Upper lobe of right lung (tissue), 1 donor: ENCODE data around the gene SLC39A11. TPM values are rescaled to one million over a fixed set of nuclear protein-coding genes. Genes with fewer than 3 reads are reported as not detected.

Experiments used
- ATAC-seq: fragments of 200-7000 bp; cut with Tn5 transposase; one replicate; pipeline ENCODE4 v1.9.1; 2020; ENCODE audit warnings: mild to moderate bottlenecking, moderate library complexity
- DNase-seq: peaks from one replicate; pipeline ENCODE4 v3.0.0-alpha.2; 2020
- H3K27ac ChIP-seq: fragments of 200-600 bp; one replicate; pipeline ENCODE4 v1.8.0; 2022
- H3K27me3 ChIP-seq: fragments of 200-600 bp; one replicate; pipeline ENCODE4 v1.8.0; 2022; ENCODE audit warnings: mild to moderate bottlenecking
- H3K36me3 ChIP-seq: fragments of 200-600 bp; one replicate; pipeline ENCODE4 v1.8.0; 2022
- H3K4me1 ChIP-seq: fragments of 200-600 bp; one replicate; pipeline ENCODE4 v1.8.0; 2022
- H3K4me3 ChIP-seq: fragments of 200-600 bp; one replicate; pipeline ENCODE4 v1.8.0; 2022; ENCODE audit warnings: mild to moderate bottlenecking
- H3K9me3 ChIP-seq: fragments of 200-600 bp; one replicate; pipeline ENCODE4 v1.8.0; 2022
- intact Hi-C: fragments of 100-400 bp; cut with DNase I; formaldehyde crosslinking; loops from one replicate; pipeline ENCODE4 v1.11.0; 2022
- total RNA-seq: library from RNA; stranded (reverse); fragmentation: NEBNext Ultra II Directional; extraction: Animal tissue kit (Norgen Biotek cat#: 25700); gene quantifications from one replicate; pipeline ENCODE4 v1.2.1, GENCODE V29; 2021
- TF ChIP-seq, protein P1 (sequence below): fragments of 200-600 bp; IDR thresholded peaks from one replicate; pipeline ENCODE4 v1.8.0; 2022; ENCODE audit warnings: antibody characterized with exemption
- donor health status: DM: no; HTN: yes; CAD: no; lungs with severe emphysema.

The SLC39A11 gene
- total RNA-seq, 1 donor from 2014 or later: 33.7 TPM

DNA sequence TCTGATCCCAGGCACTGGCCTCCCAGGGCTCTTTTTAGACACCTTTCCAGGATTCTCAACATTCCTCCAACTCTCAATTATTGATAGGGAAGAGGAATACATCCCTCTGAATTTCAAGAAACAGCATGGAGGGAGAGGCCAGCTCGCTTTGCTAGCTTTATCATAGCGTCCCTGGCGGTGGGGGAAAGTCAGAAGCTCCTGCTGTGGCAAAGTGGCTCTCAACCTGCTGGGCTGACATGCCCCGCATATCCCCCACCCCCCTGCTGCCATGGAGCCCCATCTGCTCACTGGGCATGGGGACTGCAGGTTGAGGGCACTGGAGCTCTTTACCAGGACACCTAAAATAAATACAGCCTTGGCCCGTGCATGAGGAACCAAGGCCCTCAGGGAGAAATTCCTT, 140.3 kb downstream of the SLC39A11 start:
- Histone ChIP-seq H3K4me1 (no peaks in the 10 kb centered on the region), H3K4me3 (no peak overlapping the region), H3K36me3 (no peaks in the 10 kb centered on the region), H3K27ac (no peak overlapping the region), H3K27me3 (no peaks in the 10 kb centered on the region), H3K9me3 (no peaks in the 10 kb centered on the region)
- intact Hi-C loops: no loop called here
- TF ChIP-seq, protein P1, sequence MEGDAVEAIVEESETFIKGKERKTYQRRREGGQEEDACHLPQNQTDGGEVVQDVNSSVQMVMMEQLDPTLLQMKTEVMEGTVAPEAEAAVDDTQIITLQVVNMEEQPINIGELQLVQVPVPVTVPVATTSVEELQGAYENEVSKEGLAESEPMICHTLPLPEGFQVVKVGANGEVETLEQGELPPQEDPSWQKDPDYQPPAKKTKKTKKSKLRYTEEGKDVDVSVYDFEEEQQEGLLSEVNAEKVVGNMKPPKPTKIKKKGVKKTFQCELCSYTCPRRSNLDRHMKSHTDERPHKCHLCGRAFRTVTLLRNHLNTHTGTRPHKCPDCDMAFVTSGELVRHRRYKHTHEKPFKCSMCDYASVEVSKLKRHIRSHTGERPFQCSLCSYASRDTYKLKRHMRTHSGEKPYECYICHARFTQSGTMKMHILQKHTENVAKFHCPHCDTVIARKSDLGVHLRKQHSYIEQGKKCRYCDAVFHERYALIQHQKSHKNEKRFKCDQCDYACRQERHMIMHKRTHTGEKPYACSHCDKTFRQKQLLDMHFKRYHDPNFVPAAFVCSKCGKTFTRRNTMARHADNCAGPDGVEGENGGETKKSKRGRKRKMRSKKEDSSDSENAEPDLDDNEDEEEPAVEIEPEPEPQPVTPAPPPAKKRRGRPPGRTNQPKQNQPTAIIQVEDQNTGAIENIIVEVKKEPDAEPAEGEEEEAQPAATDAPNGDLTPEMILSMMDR: no peak
- DNase-seq (no peak), ATAC-seq (no peak)

DNA sequence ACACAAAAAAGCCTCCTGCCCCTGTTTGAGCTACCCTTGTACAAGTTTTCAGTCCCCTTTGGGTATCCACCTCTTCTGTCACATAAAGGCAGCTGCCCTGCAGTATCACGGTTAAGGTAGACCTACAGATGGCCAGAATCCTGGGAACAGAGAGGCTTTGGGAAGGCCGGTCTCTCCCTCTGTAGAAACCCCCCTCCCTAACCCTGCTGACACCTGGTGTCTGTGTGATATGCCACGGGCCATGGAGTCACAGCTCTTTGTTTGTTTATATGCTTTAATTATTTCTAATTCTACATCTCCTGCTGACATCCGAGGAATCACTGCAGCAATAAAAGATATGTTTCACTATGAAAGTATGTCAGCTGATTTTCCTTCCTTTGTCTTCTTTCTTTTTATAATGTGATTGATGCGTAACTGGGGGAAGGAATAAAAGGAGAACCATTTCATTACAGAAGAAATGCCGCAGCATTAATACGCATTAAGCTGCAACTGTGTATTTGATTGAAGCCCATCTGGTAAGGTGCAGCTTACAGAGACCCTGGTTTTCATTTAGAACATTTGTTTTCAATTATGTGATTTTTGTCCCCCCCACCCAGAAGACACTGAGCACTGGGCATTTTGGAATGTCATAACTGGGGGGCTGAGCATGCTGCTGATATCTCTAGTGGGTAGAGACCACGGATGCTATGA, 142.1 kb downstream of the SLC39A11 start:
- H3K36me3 ChIP-seq: no peaks in the 10 kb centered on the region
- no peak for ATAC-seq
- no peak for DNase-seq
- no peaks in the 10 kb centered on the region for H3K27me3 ChIP-seq
- TF ChIP-seq, protein P1: no peak
- no peak overlapping the region for H3K4me3 ChIP-seq
- no peak overlapping the region for H3K27ac ChIP-seq
- H3K9me3 ChIP-seq: no peaks in the 10 kb centered on the region
- intact Hi-C loops: no loop called here
- no peaks in the 10 kb centered on the region for H3K4me1 ChIP-seq

DNA sequence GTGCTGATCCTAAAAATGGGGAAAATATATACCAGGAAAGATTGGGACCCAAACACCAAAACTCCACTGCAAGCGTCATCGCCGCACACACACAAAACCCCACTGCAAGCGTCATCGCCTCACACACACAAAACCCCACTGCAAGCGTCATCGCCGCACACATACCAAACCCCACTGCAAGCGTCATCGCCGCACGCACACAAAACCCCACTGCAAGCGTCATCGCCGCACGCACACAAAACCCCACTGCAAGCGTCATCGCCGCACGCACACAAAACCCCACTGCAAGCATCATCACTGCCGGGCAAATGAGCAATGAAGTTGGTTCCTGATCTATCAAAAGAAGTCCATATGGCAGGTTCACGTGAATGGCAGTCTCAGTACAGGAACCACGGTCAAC, 144.4 kb downstream of the SLC39A11 start:
- ATAC-seq: no peak
- intact Hi-C loops: no loop called here

DNA sequence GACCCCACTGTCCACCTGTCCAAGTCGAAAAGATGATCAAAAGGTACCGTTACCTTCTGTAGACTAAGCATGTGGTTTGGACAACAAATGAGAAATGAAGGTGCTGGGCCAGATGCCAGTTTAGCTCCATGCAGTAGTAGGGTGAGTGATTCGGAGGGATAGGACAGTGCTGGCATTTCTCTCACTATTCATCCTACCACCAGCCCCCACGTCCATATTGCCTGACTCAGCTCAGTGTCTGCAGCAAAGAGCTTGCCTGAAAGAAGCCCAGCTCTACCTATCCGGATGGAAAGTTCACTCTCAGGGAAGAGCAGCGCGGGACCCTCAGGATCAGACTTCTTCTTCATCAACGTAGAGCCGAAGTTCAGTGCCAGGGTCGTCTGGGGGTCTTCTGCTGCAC, 145.0 kb downstream of the SLC39A11 start:
- H3K36me3 ChIP-seq: no peaks in the 10 kb centered on the region
- no peaks in the 10 kb centered on the region for H3K9me3 ChIP-seq
- DNase-seq (no peak), ATAC-seq (no peak)
- no peaks in the 10 kb centered on the region for H3K27me3 ChIP-seq
- intact Hi-C loops: no loop called here
- no peak overlapping the region for H3K27ac ChIP-seq
- H3K4me3 ChIP-seq: no peak overlapping the region
- H3K4me1 ChIP-seq: no peaks in the 10 kb centered on the region
- TF ChIP-seq, protein P1: no peak

More for the DNA sequence above, 144.4 kb downstream of the SLC39A11 start:
- Histone ChIP-seq H3K27me3 (no peaks in the 10 kb centered on the region), H3K27ac (no peak overlapping the region), H3K36me3 (no peaks in the 10 kb centered on the region), H3K4me3 (no peak overlapping the region), H3K9me3 (no peaks in the 10 kb centered on the region), H3K4me1 (no peaks in the 10 kb centered on the region)
- no peak for DNase-seq
- TF ChIP-seq, protein P1: no peak

DNA sequence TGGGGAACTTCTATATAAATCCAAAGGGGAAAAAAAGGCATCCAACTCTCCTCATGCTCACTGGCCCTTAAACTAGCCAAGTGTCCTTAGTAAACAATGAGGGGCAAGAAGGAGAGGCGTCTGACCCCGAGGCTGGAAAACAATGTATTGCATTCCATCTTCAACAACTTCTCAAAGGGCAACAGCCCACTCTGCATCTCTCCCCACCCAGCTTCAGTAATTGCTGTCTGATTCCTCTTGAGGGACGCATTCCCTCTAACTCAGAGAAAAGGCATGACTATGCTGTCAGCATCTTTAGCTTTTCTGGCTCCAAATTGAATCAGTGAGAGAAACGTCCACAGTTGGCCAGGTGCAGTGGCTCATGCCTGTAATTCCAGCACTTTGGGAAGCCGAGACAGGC, 145.8 kb downstream of the SLC39A11 start:
- TF ChIP-seq, protein P1: no peak
- Histone ChIP-seq H3K4me3 (no peak overlapping the region), H3K27ac (no peak overlapping the region), H3K27me3 (no peaks in the 10 kb centered on the region), H3K4me1 (no peaks in the 10 kb centered on the region), H3K9me3 (no peaks in the 10 kb centered on the region), H3K36me3 (no peaks in the 10 kb centered on the region)
- intact Hi-C loops: no loop called here
- ATAC-seq (no peak), DNase-seq (no peak)

DNA sequence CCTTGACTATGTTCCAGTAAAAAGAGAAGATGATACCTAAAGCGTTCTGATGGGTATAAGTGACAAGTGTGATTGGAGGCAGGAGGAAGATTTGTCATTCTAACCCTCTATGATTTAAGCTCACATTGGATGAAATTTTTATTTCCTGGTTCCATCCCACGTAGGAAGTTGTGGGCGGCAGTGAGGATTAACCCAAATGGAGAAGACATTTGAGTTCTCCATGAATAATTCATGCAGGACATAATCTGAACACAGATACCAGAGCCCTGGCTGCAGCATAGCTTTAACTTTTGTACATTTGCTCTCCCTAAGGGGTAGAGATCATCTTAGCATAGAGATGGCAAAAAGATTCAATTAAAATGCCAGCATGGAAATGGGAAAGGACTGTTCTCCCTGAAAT, 146.3 kb downstream of the SLC39A11 start:
- no peak for DNase-seq
- no peak overlapping the region for H3K27ac ChIP-seq
- no peaks in the 10 kb centered on the region for H3K36me3 ChIP-seq
- no peak for ATAC-seq
- no peak overlapping the region for H3K4me3 ChIP-seq
- TF ChIP-seq, protein P1: no peak
- no peaks in the 10 kb centered on the region for H3K9me3 ChIP-seq
- H3K4me1 ChIP-seq: no peaks in the 10 kb centered on the region
- intact Hi-C loops: no loop called here
- H3K27me3 ChIP-seq: no peaks in the 10 kb centered on the region
